GM12878 (cell line): ENCODE data around the gene PLA2G2C. TPM values are rescaled to one million over a fixed set of nuclear protein-coding genes. Genes with fewer than 3 reads are reported as not detected.
A peak's percentile ranks its signal among the peaks of the same experiment; 100 is the strongest.

Experiments
- ATAC-seq: fragments of 200-7000 bp; cut with Tn5 transposase; 3 replicates; pipeline ENCODE4 v1.9.1; 2020; ENCODE audit warnings: mild to moderate bottlenecking, moderate library complexity
- BruUV-seq: library from RNA; stranded (reverse); fragments of 400-500 nt; replicated peaks from 2 replicates; lab custom pipeline; 2021; lab: Mats Ljungman, UMichigan
- CTCF ChIA-PET: fragments of 300-600 bp; sonication (Branson Sonifier 250); formaldehyde crosslinking; extraction: SDS; loops from one replicate; lab custom pipeline; 2021; ENCODE audit warnings: inconsistent platforms; lab: Yijun Ruan, JAX
- POLR2A ChIA-PET: fragments of 350-600 bp; formaldehyde crosslinking; extraction: SDS; loops from one replicate; lab custom pipeline; 2021; ENCODE audit warnings: inconsistent platforms; lab: Charles Lee
- RAD21 ChIA-PET: fragments of 300-600 bp; sonication (Branson Sonifier 250); formaldehyde crosslinking; loops from one replicate; lab custom pipeline; 2023; ENCODE audit warnings: antibody characterized with exemption; ENCODE audit not compliant: unreplicated experiment; lab: Charles Lee
- SMC1A ChIA-PET: fragments of 300-600 bp; sonication (Branson Sonifier 250); formaldehyde crosslinking; loops from one replicate; lab custom pipeline; 2023; ENCODE audit not compliant: unreplicated experiment, uncharacterized antibody; lab: Charles Lee
- DNase-seq: peaks from one replicate; pipeline ENCODE4 v3.0.0-alpha.2; 2011; ENCODE audit warnings: low read depth, low spot score
- FAIRE-seq: peaks from 3 replicates; lab custom pipeline; 2011; peaks lifted over from hg19 to GRCh38; lab: Jason Lieb, UNC
- H2AFZ ChIP-seq: 2 replicates; pipeline ENCODE4 v1.6.0; 2011; ENCODE audit warnings: low read depth, low read length, control low read depth; ENCODE audit not compliant: control insufficient read depth
- H3K27ac ChIP-seq: 2 replicates; pipeline ENCODE4 v1.5.1; 2011; ENCODE audit warnings: control low read depth; ENCODE audit not compliant: control insufficient read depth, insufficient read depth
- H3K27me3 ChIP-seq, 2 experiments: replicated peaks in 1 of 2; 2 replicates each; pipeline versions ENCODE4 v1.6.0 to v1.6.1; 2011; ENCODE audit warnings: low read length in 1 of 2; ENCODE audit not compliant: control insufficient read depth in 2 of 2, insufficient read depth in 2 of 2
- H3K36me3 ChIP-seq, 2 experiments: 2 replicates each; pipeline ENCODE4 v1.5.1; 2011; ENCODE audit warnings: low read length in 1 of 2; ENCODE audit not compliant: control insufficient read depth in 2 of 2, insufficient read depth in 2 of 2
- H3K4me1 ChIP-seq: 2 replicates; pipeline ENCODE4 v1.6.1; 2011; ENCODE audit warnings: mild to moderate bottlenecking, low read length, moderate library complexity, mixed read lengths; ENCODE audit not compliant: control insufficient read depth, insufficient read depth
- H3K4me2 ChIP-seq: 2 replicates; pipeline ENCODE4 v1.6.0; 2011; ENCODE audit warnings: control low read depth; ENCODE audit not compliant: control insufficient read depth, insufficient read depth
- H3K4me3 ChIP-seq: fragments of 200-600 bp; sonication (generic); 2 replicates; pipeline ENCODE4 v1.5.1; 2016
- H3K79me2 ChIP-seq: 2 replicates; pipeline ENCODE4 v1.6.0; 2011; ENCODE audit warnings: low read length; ENCODE audit not compliant: control insufficient read depth, insufficient read depth
- H3K9ac ChIP-seq: 2 replicates; pipeline ENCODE4 v1.8.0; 2011; ENCODE audit warnings: low read length, control low read depth, mixed read lengths; ENCODE audit not compliant: control insufficient read depth, insufficient read depth
- H3K9me3 ChIP-seq: replicated peaks from 3 replicates; pipeline ENCODE4 v1.5.1; 2011; ENCODE audit warnings: mild to moderate bottlenecking, low read length; ENCODE audit not compliant: control insufficient read depth, insufficient read depth
- H4K20me1 ChIP-seq: 2 replicates; pipeline ENCODE4 v1.6.0; 2011; ENCODE audit not compliant: control insufficient read depth, insufficient read depth
- CBFB ChIP-seq: IDR thresholded peaks from 2 replicates; pipeline ENCODE4 v1.6.1; 2016; ENCODE audit warnings: antibody characterized with exemption, low read depth
- CHD2 ChIP-seq: IDR thresholded peaks from 2 replicates; pipeline ENCODE4 v1.6.1; 2011; ENCODE audit warnings: low read depth, low read length, improper control_type of control experiment, borderline replicate concordance
- DPF2 ChIP-seq: fragments of 450-650 bp; IDR thresholded peaks from 2 replicates; pipeline ENCODE4 v1.6.1; 2017; ENCODE audit warnings: mild to moderate bottlenecking
- EED ChIP-seq: sonication (generic); IDR thresholded peaks from 2 replicates; pipeline ENCODE4 v1.6.1; 2016; ENCODE audit warnings: antibody characterized with exemption, low read depth
- IKZF2 ChIP-seq, 2 experiments: fragments of 450-650 bp; IDR thresholded peaks; 2 replicates each; pipeline ENCODE4 v1.6.1; 2017; ENCODE audit warnings: mild to moderate bottlenecking in 2 of 2, moderate library complexity in 2 of 2
- JUND ChIP-seq: IDR thresholded peaks from 2 replicates; pipeline ENCODE4 v1.6.1; 2012; ENCODE audit warnings: low read depth, mild to moderate bottlenecking, low read length, improper control_type of control experiment, moderate library complexity
- KAT2A ChIP-seq: conservative IDR thresholded peaks from 2 replicates; pipeline ENCODE4 v1.6.1; 2011; ENCODE audit warnings: low read depth, low read length; ENCODE audit not compliant: control insufficient read depth
- MEF2A ChIP-seq: IDR thresholded peaks from 2 replicates; pipeline ENCODE4 v1.6.1; 2011; ENCODE audit warnings: low read depth, mild to moderate bottlenecking, low read length, moderate library complexity; ENCODE audit not compliant: insufficient read depth
- PAX8 ChIP-seq: fragments of 450-650 bp; IDR thresholded peaks from 2 replicates; pipeline ENCODE4 v1.6.1; 2017; ENCODE audit warnings: mild to moderate bottlenecking, moderate library complexity
- POLR2AphosphoS2 ChIP-seq: IDR thresholded peaks from 2 replicates; pipeline ENCODE4 v1.6.1; 2011; ENCODE audit warnings: low read depth, mild to moderate bottlenecking, low read length, improper control_type of control experiment, moderate library complexity
- PRDM15 ChIP-seq: fragments of 450-650 bp; formaldehyde crosslinking; IDR thresholded peaks from 2 replicates; pipeline ENCODE4 v1.4.0; 2020; ENCODE audit warnings: mild to moderate bottlenecking, moderate library complexity
- STAT1 ChIP-seq: fragments of 450-650 bp; conservative IDR thresholded peaks from 2 replicates; pipeline ENCODE4 v1.6.1; 2014; ENCODE audit warnings: antibody characterized with exemption, mild to moderate bottlenecking
- SUPT20H ChIP-seq: IDR thresholded peaks from 2 replicates; pipeline ENCODE4 v1.6.1; 2011; ENCODE audit warnings: low read depth, mild to moderate bottlenecking, low read length, moderate library complexity, borderline replicate concordance; ENCODE audit not compliant: control insufficient read depth
- TCF12 ChIP-seq: IDR thresholded peaks from 2 replicates; pipeline ENCODE4 v1.6.1; 2011; ENCODE audit warnings: low read depth, mild to moderate bottlenecking, low read length
- YBX1 ChIP-seq: fragments of 450-650 bp; IDR thresholded peaks from 2 replicates; pipeline ENCODE4 v1.6.1; 2016; ENCODE audit warnings: antibody characterized with exemption
- WGBS: methylation state at CpG from one replicate; pipeline ENCODE4 v1.1.6; 2016; ENCODE audit warnings: low lambda C conversion rate; ENCODE audit not compliant: insufficient replicate concordance, insufficient coverage; ENCODE audit errors: missing lambda C conversion rate; 5-methylcytosine and 5-hydroxymethylcytosine counted together
- in situ Hi-C: fragments of 300-500 bp; cut with MboI; formaldehyde crosslinking; loops from 9 replicates; pipeline ENCODE4 v1.14.3; 2018; ENCODE audit warnings: mixed read lengths
- intact Hi-C: fragments of 100-400 bp; cut with micrococcal nuclease; formaldehyde crosslinking; loops from one replicate; pipeline ENCODE4 v1.14.2; 2022; ENCODE audit not compliant: unreplicated experiment
- polyA plus RNA-seq, 11 experiments: library from polyadenylated mRNA; depleted of rRNA in 4 of 11; unstranded in 6 of 11; stranded (reverse) in 5 of 11; fragments of >200 nt; fragmentation: Nextera tagmentation in 4 of 11; fragmentation: Illumina TruSeq in 1 of 11; extraction: Ambion mirVana in 4 of 11; extraction: Trizol in 1 of 11; gene quantifications; 1 replicate in 1 of 11; 2 replicates in 10 of 11; pipeline versions ENCODE4 v1.2.1 to v1.2.3, GENCODE V29; 2011 to 2016; ENCODE audit warnings: inconsistent platforms in 2 of 11, missing spikeins in 2 of 11, low read depth in 1 of 11
- total RNA-seq, 4 experiments: library from RNA; depleted of rRNA in 3 of 4; stranded (reverse); fragments of >200 nt in 3 of 4; fragmentation: Illumina TruSeq in 1 of 4; extraction: Trizol in 1 of 4; gene quantifications; 2 replicates each; pipeline versions ENCODE4 v1.2.1 to v1.2.3, GENCODE V29; 2013 to 2021
- TF ChIP-seq, protein P1 (sequence below): IDR thresholded peaks from 2 replicates; pipeline ENCODE4 v1.6.1; 2012; ENCODE audit warnings: low read depth, low read length, improper control_type of control experiment
- TF ChIP-seq, protein P2 (sequence below): fragments of 450-650 bp; IDR thresholded peaks from 2 replicates; pipeline ENCODE4 v1.6.1; 2017; ENCODE audit warnings: antibody characterized with exemption, mild to moderate bottlenecking, moderate library complexity

Gene PLA2G2C
- total and polyA plus RNA-seq, 10 of the 15 experiments (the other 5 are each of a cell fraction or from before 2014, with no cell fraction given) = 0.05 TPM; not detected in 9

DNA sequence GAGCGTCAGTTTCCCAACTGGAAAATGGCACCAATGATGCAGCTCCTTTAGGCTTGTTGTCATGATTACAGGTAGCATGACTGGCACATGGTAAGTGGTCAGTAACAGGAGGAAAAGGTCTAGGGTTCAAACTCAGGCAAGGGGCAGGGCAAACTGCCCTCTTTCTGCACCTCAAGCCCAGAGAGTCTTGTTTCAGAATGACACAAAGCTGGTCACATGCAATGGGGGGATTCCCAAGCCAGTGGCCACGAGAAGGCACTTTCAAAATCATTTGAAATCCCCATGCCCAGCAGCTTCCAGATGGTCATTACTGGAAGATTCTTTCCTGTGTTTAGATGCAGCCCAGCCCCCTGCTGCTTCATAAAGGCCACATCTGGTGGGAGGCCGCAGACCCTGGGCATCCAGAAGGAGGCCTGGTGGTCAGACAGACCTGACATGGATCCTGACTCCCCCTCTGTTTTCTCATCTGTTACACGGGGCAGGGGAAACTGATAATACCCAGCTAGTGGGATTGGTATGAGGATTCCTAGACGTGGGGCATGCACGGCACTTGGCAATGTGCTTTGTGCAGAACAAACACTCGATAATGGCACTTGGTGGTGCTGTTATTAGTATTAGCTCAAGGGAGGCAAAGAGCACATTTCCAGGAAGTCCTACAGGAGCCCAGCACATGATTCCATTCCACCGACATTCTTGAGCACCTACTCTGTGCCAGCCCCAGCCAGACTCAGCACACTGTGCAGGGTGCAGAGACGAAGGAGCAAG, 60.1 kb downstream of the PLA2G2C start:
- WGBS = 19% methylated on average over 9 of the region's 9 CpGs
- peaks cover 44% of the 10 kb centered on the region for H3K4me1 ChIP-seq
- in situ Hi-C loops = no loop called here
- no peaks in the 10 kb centered on the region for H4K20me1 ChIP-seq
- POLR2A ChIA-PET = interaction anchor here (0.6 to 3.0 kb wide), 2 partner anchors 22 to 47 kb away, joined by 3 to 11 read pairs; no protein-coding TSS in a partner anchor
- H3K27me3 ChIP-seq = no peaks in the 10 kb centered on the region
- CTCF ChIA-PET = interaction anchor here (0.6 to 3.3 kb wide), 8 partner anchors 12 to 244 kb away, joined by 3 to 17 read pairs (median 4); partner anchors contain the start of gene OTUD3
- peak; percentile 87 for ATAC-seq
- SMC1A ChIA-PET = interaction anchor here (1.0 to 3.6 kb wide), 13 partner anchors 10 to 244 kb away, joined by 3 to 18 read pairs (median 5); partner anchors contain the start of gene OTUD3
- peak; percentile 77 for DNase-seq
- peak overlapping the region; percentile 76 for H3K27ac ChIP-seq
- H3K4me2 ChIP-seq = peak overlapping the region; percentile 62
- peak overlapping the region; percentile 46; the same call in 1 of the 2 replicates for H3K9ac ChIP-seq
- H3K4me3 ChIP-seq = no peak overlapping the region
- BruUV-seq = no TSS peak
- H3K36me3 ChIP-seq = no peaks in the 10 kb centered on the region
- H3K9me3 ChIP-seq = peaks cover 2% of the 10 kb centered on the region; the same call in 1 of the 3 replicates
- H2AFZ ChIP-seq = peak overlapping the region; percentile 61
- RAD21 ChIA-PET = interaction anchor here (0.8 to 4.8 kb wide), 4 partner anchors 25 to 67 kb away, joined by 3 to 28 read pairs (median 12); no protein-coding TSS in a partner anchor
- no peaks in the 10 kb centered on the region for H3K79me2 ChIP-seq
- no peak for FAIRE-seq
- intact Hi-C loops = no loop called here
- TF ChIP-seq STAT1 (no peak), CHD2 (peak; percentile 39; the same call in 1 of the 2 replicates), IKZF2 (IDR thresholded peaks at IDR 0.05) (peak; percentile 87 to 88), PAX8 (no peak), PRDM15 (CRISPR knock-in tag) (no peak), YBX1 (no peak), EED (peak; percentile 92), MEF2A (no peak), TCF12 (peak; percentile 59; the same call in 1 of the 2 replicates), KAT2A (no peak), JUND (peak; percentile 77; the same call in 1 of the 2 replicates), DPF2 (peak; percentile 92), CBFB (no peak), SUPT20H (no peak), POLR2AphosphoS2 (no peak)
- TF ChIP-seq, protein P1, sequence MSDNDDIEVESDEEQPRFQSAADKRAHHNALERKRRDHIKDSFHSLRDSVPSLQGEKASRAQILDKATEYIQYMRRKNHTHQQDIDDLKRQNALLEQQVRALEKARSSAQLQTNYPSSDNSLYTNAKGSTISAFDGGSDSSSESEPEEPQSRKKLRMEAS = peak; percentile 75
- TF ChIP-seq, protein P2, sequence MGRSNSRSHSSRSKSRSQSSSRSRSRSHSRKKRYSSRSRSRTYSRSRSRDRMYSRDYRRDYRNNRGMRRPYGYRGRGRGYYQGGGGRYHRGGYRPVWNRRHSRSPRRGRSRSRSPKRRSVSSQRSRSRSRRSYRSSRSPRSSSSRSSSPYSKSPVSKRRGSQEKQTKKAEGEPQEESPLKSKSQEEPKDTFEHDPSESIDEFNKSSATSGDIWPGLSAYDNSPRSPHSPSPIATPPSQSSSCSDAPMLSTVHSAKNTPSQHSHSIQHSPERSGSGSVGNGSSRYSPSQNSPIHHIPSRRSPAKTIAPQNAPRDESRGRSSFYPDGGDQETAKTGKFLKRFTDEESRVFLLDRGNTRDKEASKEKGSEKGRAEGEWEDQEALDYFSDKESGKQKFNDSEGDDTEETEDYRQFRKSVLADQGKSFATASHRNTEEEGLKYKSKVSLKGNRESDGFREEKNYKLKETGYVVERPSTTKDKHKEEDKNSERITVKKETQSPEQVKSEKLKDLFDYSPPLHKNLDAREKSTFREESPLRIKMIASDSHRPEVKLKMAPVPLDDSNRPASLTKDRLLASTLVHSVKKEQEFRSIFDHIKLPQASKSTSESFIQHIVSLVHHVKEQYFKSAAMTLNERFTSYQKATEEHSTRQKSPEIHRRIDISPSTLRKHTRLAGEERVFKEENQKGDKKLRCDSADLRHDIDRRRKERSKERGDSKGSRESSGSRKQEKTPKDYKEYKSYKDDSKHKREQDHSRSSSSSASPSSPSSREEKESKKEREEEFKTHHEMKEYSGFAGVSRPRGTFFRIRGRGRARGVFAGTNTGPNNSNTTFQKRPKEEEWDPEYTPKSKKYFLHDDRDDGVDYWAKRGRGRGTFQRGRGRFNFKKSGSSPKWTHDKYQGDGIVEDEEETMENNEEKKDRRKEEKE = no peak
